ENCODE results near the gene C1orf232. TPM values are rescaled to one million over a fixed set of nuclear protein-coding genes. Genes with fewer than 3 reads are reported as not detected.

C1orf232 gene
- total and polyA plus RNA-seq, 9 of the 15 experiments (the other 6 are each of a cell fraction or from before 2014, with no cell fraction given): not detected

DNA sequence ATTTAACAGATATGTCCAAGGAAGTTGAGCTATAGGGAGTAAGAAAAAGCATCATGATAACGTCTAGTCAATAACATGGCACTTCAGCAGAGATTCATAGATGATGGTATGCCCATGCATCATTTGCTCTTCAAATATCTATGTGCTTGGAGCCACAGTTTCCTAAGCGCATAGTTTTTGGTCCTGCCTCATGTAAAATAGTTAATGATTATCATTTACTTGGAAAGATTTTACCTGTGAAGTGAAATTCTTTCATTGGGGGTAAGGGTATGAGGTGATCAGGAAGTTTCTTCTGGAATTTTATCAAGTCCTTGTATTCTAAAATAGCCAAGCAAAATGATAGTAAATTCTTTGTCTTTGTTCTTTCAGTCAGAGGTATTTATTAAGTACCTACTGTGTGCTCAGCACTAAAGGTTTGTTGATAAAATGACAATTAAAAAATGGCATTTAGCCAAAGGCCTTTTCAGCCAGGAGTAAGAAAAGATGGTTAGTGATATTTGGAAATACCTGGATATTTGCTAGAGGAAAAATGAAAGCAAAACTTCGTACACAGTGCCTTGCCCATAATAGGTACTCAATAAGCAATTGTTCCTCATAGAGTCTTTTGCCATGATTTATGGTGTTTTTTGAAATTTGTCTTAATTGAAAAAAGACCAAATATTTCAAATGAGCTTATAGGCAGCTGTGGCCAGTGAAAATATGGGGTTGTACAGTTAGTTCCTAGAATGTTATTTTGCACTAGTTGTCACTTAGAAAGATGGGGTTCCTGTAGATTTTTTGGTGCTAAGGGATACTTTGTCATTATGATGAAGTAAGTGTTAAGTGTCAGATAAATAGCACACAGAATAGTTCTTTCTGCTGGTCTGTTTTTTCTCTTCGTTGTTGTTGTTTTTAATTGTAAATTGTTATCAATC is 44.1 kb downstream of the C1orf232 start (continued):
- TF ChIP-seq CGGBP1 (CRISPR knock-in tag; IDR thresholded peaks at IDR 0.05): no peak
- no peak for TF ChIP-seq RBM25 (IDR thresholded peaks at IDR 0.05; ENCODE audit: low read depth, low read length, severe bottlenecking)
- no peak for TF ChIP-seq FOXO4 (CRISPR knock-in tag; IDR thresholded peaks at IDR 0.05)
- TF ChIP-seq TOE1 (IDR thresholded peaks at IDR 0.05; ENCODE audit: borderline replicate concordance): no peak
- no peak for TF ChIP-seq TOE1 (CRISPR knock-in tag; IDR thresholded peaks at IDR 0.05; ENCODE audit: borderline replicate concordance, low read depth)
- peak; percentile 61; the same call in 1 of the 2 replicates for TF ChIP-seq ZBTB17 (CRISPR knock-in tag; IDR thresholded peaks at IDR 0.05)
- TF ChIP-seq SLC30A9 (CRISPR knock-in tag; IDR thresholded peaks at IDR 0.05): no peak
- no peak for TF ChIP-seq ZNF165 (CRISPR knock-in tag; IDR thresholded peaks at IDR 0.05; ENCODE audit: borderline replicate concordance)
- TF ChIP-seq ZNF146 (CRISPR knock-in tag; IDR thresholded peaks at IDR 0.05; ENCODE audit: unreplicated experiment): no peak
- TF ChIP-seq SRF (CRISPR knock-in tag; IDR thresholded peaks at IDR 0.05): 0 out of 4 replicates have a peak, but pooled peaks of 1 of the 2 experiments have one; percentile 38
- TF ChIP-seq ETS1 (conservative IDR thresholded peaks at IDR 0.05; ENCODE audit: control insufficient read depth, low read depth, low read length): no peak
- no peak for TF ChIP-seq FIP1L1 (IDR thresholded peaks at IDR 0.05; ENCODE audit: low read depth, low read length, poor library complexity, severe bottlenecking)
- no peak for TF ChIP-seq HMG20A (CRISPR knock-in tag; conservative IDR thresholded peaks at IDR 0.05)
- TF ChIP-seq HNRNPUL1 (IDR thresholded peaks at IDR 0.05; ENCODE audit: low read length): no peak
- TF ChIP-seq COPS2 (conservative IDR thresholded peaks at IDR 0.05): no peak
- TF ChIP-seq PPARD (CRISPR knock-in tag; IDR thresholded peaks at IDR 0.05): no peak
